K562 (cell line): Measurements from ENCODE around the gene GNPTAB. TPM values are rescaled to one million over a fixed set of nuclear protein-coding genes. Genes with fewer than 3 reads are reported as not detected.

ENCODE experiments used
- ATAC-seq: fragments of 200-7000 bp; cut with Tn5 transposase; 3 replicates; pipeline ENCODE4 v1.9.1; 2020; ENCODE audit warnings: moderate library complexity
- BruUV-seq: library from RNA; stranded (reverse); fragments of 400-500 nt; replicated peaks from 2 replicates; lab custom pipeline; 2021; lab: Mats Ljungman, UMichigan
- CTCF ChIA-PET: fragments of 300-600 bp; formaldehyde crosslinking; extraction: SDS; loops from one replicate; lab custom pipeline; 2021; ENCODE audit warnings: low intra/inter-chr PET ratio; lab: Yijun Ruan, JAX
- POLR2A ChIA-PET: fragments of 300-600, 350-650 bp; sonication (Branson Sonifier 250); formaldehyde crosslinking; extraction: SDS; loops from one replicate; lab custom pipeline; 2021; ENCODE audit warnings: antibody characterized with exemption, inconsistent platforms; lab: Yijun Ruan, JAX
- DNase-seq, 4 experiments: peaks; one replicate each; pipeline versions ENCODE4 v3.0.0 to v3.0.0-alpha.2; 2011 to 2018; ENCODE audit warnings: low spot score in 3 of 4, mixed read lengths in 3 of 4; ENCODE audit errors: extremely low read depth in 1 of 4
- FAIRE-seq: peaks from 2 replicates; lab custom pipeline; 2011; peaks lifted over from hg19 to GRCh38; lab: Jason Lieb, UNC
- H2AFZ ChIP-seq: 2 replicates; pipeline ENCODE4 v1.6.0; 2011; ENCODE audit warnings: low read depth, low read length, control low read depth, inconsistent platforms
- H3K27ac ChIP-seq: fragments of 200-600 bp; 3 replicates; pipeline ENCODE4 v1.8.0; 2011; ENCODE audit warnings: low read depth, mild to moderate bottlenecking, control low read depth, inconsistent platforms, low read length, moderate library complexity, mixed read lengths; ENCODE audit errors: extremely low read depth
- H3K27me3 ChIP-seq, 2 experiments: fragments of 300-600 bp in 1 of 2; 2 replicates in 1 of 2; 3 replicates in 1 of 2; pipeline versions ENCODE4 v1.6.0 to v1.8.0; 2011; ENCODE audit warnings: inconsistent platforms in 2 of 2, low read length in 2 of 2, mild to moderate bottlenecking in 1 of 2, mixed read lengths in 1 of 2, moderate library complexity in 1 of 2; ENCODE audit not compliant: control insufficient read depth in 2 of 2, insufficient read depth in 2 of 2
- H3K36me3 ChIP-seq: fragments of 300-600 bp; 3 replicates; pipeline ENCODE4 v1.8.0; 2011; ENCODE audit warnings: mild to moderate bottlenecking, low read length, inconsistent platforms; ENCODE audit not compliant: control insufficient read depth, insufficient read depth
- H3K4me1 ChIP-seq, 2 experiments: fragments of 200-600 bp in 1 of 2; replicated peaks in 1 of 2; 2 replicates in 1 of 2; 3 replicates in 1 of 2; pipeline versions ENCODE4 v1.5.1 to v1.8.0; 2011; ENCODE audit warnings: inconsistent platforms in 2 of 2, low read length in 2 of 2, mild to moderate bottlenecking in 1 of 2, mixed read lengths in 1 of 2, moderate library complexity in 1 of 2; ENCODE audit not compliant: control insufficient read depth in 2 of 2, insufficient read depth in 2 of 2
- H3K4me2 ChIP-seq: 2 replicates; pipeline ENCODE4 v1.6.1; 2011; ENCODE audit warnings: low read length, control low read depth, inconsistent platforms, mixed read lengths; ENCODE audit not compliant: insufficient read depth
- H3K4me3 ChIP-seq: fragments of 200-600 bp; sonication (generic), shearing (Covaris generic); 2 replicates; pipeline ENCODE4 v1.5.1; 2016; ENCODE audit warnings: control low read depth, inconsistent platforms
- H3K79me2 ChIP-seq: fragments of 200-600 bp; 3 replicates; pipeline ENCODE4 v1.8.0; 2011; ENCODE audit warnings: low read length, inconsistent platforms; ENCODE audit not compliant: control insufficient read depth, insufficient read depth
- H3K9ac ChIP-seq, 2 experiments: 2 replicates each; pipeline versions ENCODE4 v1.6.0 to v1.6.1; 2011; ENCODE audit warnings: low read depth in 2 of 2, low read length in 2 of 2, control low read depth in 1 of 2, inconsistent platforms in 1 of 2, mild to moderate bottlenecking in 1 of 2, mixed read lengths in 1 of 2; ENCODE audit not compliant: insufficient read depth in 1 of 2
- H3K9me1 ChIP-seq: one replicate; pipeline ENCODE4 v1.6.0; 2011; ENCODE audit warnings: inconsistent platforms, mild to moderate bottlenecking, low read length, moderate library complexity; ENCODE audit not compliant: control insufficient read depth, insufficient read depth
- H3K9me3 ChIP-seq: replicated peaks from 2 replicates; pipeline ENCODE4 v1.5.1; 2011; ENCODE audit warnings: low read depth, low read length, inconsistent platforms; ENCODE audit not compliant: control insufficient read depth, insufficient read depth
- H4K20me1 ChIP-seq: replicated peaks from 2 replicates; pipeline ENCODE4 v1.6.1; 2011; ENCODE audit warnings: low read length, inconsistent platforms, mixed read lengths; ENCODE audit not compliant: control insufficient read depth, insufficient read depth
- DDX20 ChIP-seq: fragments of 450-650 bp; IDR thresholded peaks from 2 replicates; pipeline ENCODE4 v1.6.1; 2016; ENCODE audit warnings: missing genetic modification characterization, low read depth, mild to moderate bottlenecking, missing compliant biosample characterization, moderate library complexity
- DPF2 ChIP-seq: fragments of 450-650 bp; IDR thresholded peaks from 2 replicates; pipeline ENCODE4 v1.6.1; 2016
- NEUROD1 ChIP-seq: fragments of 150-350 bp; IDR thresholded peaks from 2 replicates; pipeline ENCODE4 v1.6.1; 2014; ENCODE audit warnings: borderline replicate concordance, low read length, low read depth; ENCODE audit not compliant: partially characterized antibody
- NFE2L1 ChIP-seq: fragments of 450-650 bp; IDR thresholded peaks from 2 replicates; pipeline ENCODE4 v1.6.1; 2016; ENCODE audit warnings: missing genetic modification characterization, low read depth, mild to moderate bottlenecking, missing compliant biosample characterization, moderate library complexity, borderline replicate concordance
- RFX1 ChIP-seq: fragments of 450-650 bp; IDR thresholded peaks from 2 replicates; pipeline ENCODE4 v1.6.1; 2016; ENCODE audit warnings: mild to moderate bottlenecking, moderate library complexity
- SMAD3 ChIP-seq: fragments of 450-650 bp; formaldehyde crosslinking; conservative IDR thresholded peaks from 2 replicates; pipeline ENCODE4 v1.4.0; 2020; ENCODE audit warnings: mild to moderate bottlenecking
- SP2 ChIP-seq: IDR thresholded peaks from 2 replicates; pipeline ENCODE4 v1.6.1; 2011; ENCODE audit warnings: mild to moderate bottlenecking, low read depth, low read length, moderate library complexity; ENCODE audit not compliant: poor library complexity, severe bottlenecking; ENCODE audit errors: extremely low read depth
- SPI1 ChIP-seq: IDR thresholded peaks from 2 replicates; pipeline ENCODE4 v1.6.1; 2011; ENCODE audit warnings: low read depth, low read length, control low read depth, borderline replicate concordance
- ZFX ChIP-seq: sonication (generic); formaldehyde crosslinking; IDR thresholded peaks from 2 replicates; pipeline ENCODE4 v1.8.0; 2022; ENCODE audit warnings: mild to moderate bottlenecking, missing genetic modification reagents, moderate library complexity
- ZNF217 ChIP-seq: sonication (generic); formaldehyde crosslinking; IDR thresholded peaks from 2 replicates; pipeline ENCODE4 v1.8.0; 2022; ENCODE audit warnings: mild to moderate bottlenecking, missing genetic modification reagents
- ZNF232 ChIP-seq: sonication (generic); formaldehyde crosslinking; IDR thresholded peaks from 2 replicates; pipeline ENCODE4 v1.8.0; 2022; ENCODE audit warnings: mild to moderate bottlenecking, missing genetic modification reagents
- WGBS: fragments of 100-300 bp; shearing (Covaris generic); methylation state at CpG from one replicate; pipeline ENCODE4 v1.1.6; 2016; ENCODE audit warnings: low coverage, mixed read lengths; ENCODE audit not compliant: insufficient coverage; ENCODE audit errors: missing lambda C conversion rate; 5-methylcytosine and 5-hydroxymethylcytosine counted together
- in situ Hi-C: fragments of 300-500 bp; cut with MboI; formaldehyde crosslinking; loops from 4 replicates; pipeline ENCODE4 v1.15.0; 2018; ENCODE audit warnings: inconsistent platforms, mixed read lengths
- intact Hi-C: fragments of 100-400 bp; cut with micrococcal nuclease; formaldehyde crosslinking; loops from 2 replicates; pipeline ENCODE4 v1.14.2; 2022
- polyA plus RNA-seq, 8 experiments: library from polyadenylated mRNA; depleted of rRNA in 4 of 8; stranded (reverse) in 5 of 8; unstranded in 3 of 8; fragments of >200 nt; fragmentation: Nextera tagmentation in 2 of 8; fragmentation: Illumina TruSeq in 1 of 8; extraction: Ambion mirVana in 2 of 8; extraction: Trizol in 1 of 8; gene quantifications; 2 replicates each; pipeline versions ENCODE4 v1.2.1 to v1.2.3, GENCODE V29; 2011 to 2014; ENCODE audit warnings: inconsistent platforms in 1 of 8, missing spikeins in 1 of 8
- total RNA-seq, 7 experiments: library from RNA; depleted of rRNA in 6 of 7; stranded (reverse); fragments of >200 nt in 6 of 7; fragmentation: Illumina TruSeq in 2 of 7; extraction: Trizol in 2 of 7; gene quantifications; 2 replicates each; pipeline versions ENCODE4 v1.2.1 to v1.2.3, GENCODE V29; 2011 to 2021; ENCODE audit warnings: low replicate concordance in 1 of 7
- TF ChIP-seq, protein P1 (sequence below): fragments of 450-650 bp; IDR thresholded peaks from 2 replicates; pipeline ENCODE4 v1.7.1; 2018; ENCODE audit warnings: mild to moderate bottlenecking, low read depth; ENCODE audit not compliant: partially characterized antibody

The GNPTAB gene
- total and polyA plus RNA-seq, 9 of the 15 experiments (the other 6 are each of a cell fraction or from before 2014, with no cell fraction given) = 5.9 to 23.2 (median 19.3) TPM

DNA sequence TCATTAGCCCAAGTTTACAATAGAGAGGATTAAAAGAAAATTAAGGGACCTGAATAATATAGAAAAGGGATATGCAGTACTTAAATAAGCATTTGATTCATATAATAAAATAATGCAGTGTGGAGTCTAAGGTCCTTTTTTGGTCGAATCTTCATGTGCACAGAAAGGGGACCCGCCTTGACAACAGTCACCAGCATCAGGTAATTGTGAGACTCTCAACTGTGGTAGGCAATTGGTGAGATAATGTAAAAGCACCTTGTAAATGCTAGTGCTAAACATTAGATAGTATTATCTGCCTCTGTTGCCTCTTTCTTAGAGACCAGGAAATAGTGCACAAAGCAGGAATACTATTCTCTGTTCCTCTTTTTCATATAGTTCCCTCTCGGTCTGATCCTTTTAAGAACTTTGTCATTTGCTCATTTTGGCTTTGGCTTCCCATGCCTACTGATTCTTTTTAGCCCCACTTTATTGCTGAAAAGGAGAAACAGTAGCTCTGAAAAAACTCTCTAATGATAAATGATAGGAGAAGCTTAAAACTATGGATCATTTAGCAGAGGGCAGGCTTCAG is 115.8 kb downstream of the GNPTAB start:
- peaks cover 3 to 14% of the 10 kb centered on the region in 2 experiments; a peak in 3 of 5 replicates for H3K4me1 ChIP-seq
- no peaks in the 10 kb centered on the region for H3K27me3 ChIP-seq
- intact Hi-C loops = loop anchor here (5.0 kb wide), 1 partner anchor 43 kb away; no protein-coding TSS in a partner anchor
- H4K20me1 ChIP-seq = no peaks in the 10 kb centered on the region; the same call in 1 of the 2 replicates
- no peak overlapping the region for H3K27ac ChIP-seq
- DNase-seq (no peak), FAIRE-seq (peak; percentile 26)
- BruUV-seq = no TSS peak
- H3K4me3 ChIP-seq = no peak overlapping the region
- H2AFZ ChIP-seq = no peak overlapping the region
- H3K4me2 ChIP-seq = no peak overlapping the region; the same call in 1 of the 2 replicates
- TF ChIP-seq SPI1 = peak; percentile 64; the same call in 1 of the 2 replicates
- TF ChIP-seq SMAD3 = no peak
- TF ChIP-seq, all 486 proteins: peak for 1
- Histone ChIP-seq H3K9ac (no peak overlapping the region), H3K79me2 (peaks cover 68% of the 10 kb centered on the region), H3K36me3 (peaks cover 53% of the 10 kb centered on the region), H3K9me3 (no peaks in the 10 kb centered on the region), H3K9me1 (no peaks in the 10 kb centered on the region)
- POLR2A ChIA-PET = interaction anchor here (0.7 to 1.2 kb wide), 2 partner anchors 15 kb away, joined by 3 read pairs; no protein-coding TSS in a partner anchor
- in situ Hi-C loops = no loop called here
- WGBS = 73% methylated on average over 3 of the region's 3 CpGs
- no peak for ATAC-seq
- CTCF ChIA-PET = no interaction called here

DNA sequence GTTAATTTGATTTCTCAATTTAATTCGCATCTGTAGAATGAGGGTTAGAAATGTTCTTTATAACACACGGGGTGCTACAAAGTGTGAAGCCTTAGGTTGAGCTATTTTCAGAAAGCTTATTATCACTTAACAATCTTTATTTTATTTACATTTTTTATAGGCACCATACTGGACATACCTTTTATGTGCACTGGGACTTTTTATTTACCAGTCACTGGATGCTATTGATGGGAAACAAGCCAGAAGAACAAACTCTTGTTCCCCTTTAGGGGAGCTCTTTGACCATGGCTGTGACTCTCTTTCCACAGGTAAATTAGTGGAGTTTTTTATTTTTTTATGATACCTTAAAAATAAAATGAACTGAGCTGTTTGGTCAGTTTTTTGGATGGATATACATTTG is 116.8 kb downstream of the GNPTAB start:
- Histone ChIP-seq H3K9me1 (no peaks in the 10 kb centered on the region), H2AFZ (no peak overlapping the region), H3K4me3 (no peak overlapping the region), H3K4me1 (peaks cover 3 to 14% of the 10 kb centered on the region in 2 experiments; a peak in 3 of 5 replicates), H3K9ac (no peak overlapping the region), H3K36me3 (peaks cover 49% of the 10 kb centered on the region), H4K20me1 (no peaks in the 10 kb centered on the region; the same call in 1 of the 2 replicates), H3K27ac (no peak overlapping the region), H3K27me3 (no peaks in the 10 kb centered on the region), H3K9me3 (no peaks in the 10 kb centered on the region), H3K79me2 (peaks cover 79% of the 10 kb centered on the region), H3K4me2 (no peak overlapping the region)
- FAIRE-seq = no peak
- in situ Hi-C loops = no loop called here
- intact Hi-C loops = loop anchor here (5.0 kb wide), 1 partner anchor 42 kb away; no protein-coding TSS in a partner anchor
- no TSS peak for BruUV-seq
- ChIA-PET POLR2A (no interaction called here), CTCF (no interaction called here)
- WGBS = 86% methylated on average over 2 of the region's 2 CpGs
- no peak for ATAC-seq
- DNase-seq = no peak
- TF ChIP-seq NEUROD1 = no peak
- no peak for TF ChIP-seq NFE2L1 (tag)
- no peak for TF ChIP-seq ZNF217 (CRISPR knock-in tag)
- no peak for TF ChIP-seq RFX1
- TF ChIP-seq SP2 = no peak
- no peak for TF ChIP-seq ZNF232 (CRISPR knock-in tag)
- TF ChIP-seq, protein P1, sequence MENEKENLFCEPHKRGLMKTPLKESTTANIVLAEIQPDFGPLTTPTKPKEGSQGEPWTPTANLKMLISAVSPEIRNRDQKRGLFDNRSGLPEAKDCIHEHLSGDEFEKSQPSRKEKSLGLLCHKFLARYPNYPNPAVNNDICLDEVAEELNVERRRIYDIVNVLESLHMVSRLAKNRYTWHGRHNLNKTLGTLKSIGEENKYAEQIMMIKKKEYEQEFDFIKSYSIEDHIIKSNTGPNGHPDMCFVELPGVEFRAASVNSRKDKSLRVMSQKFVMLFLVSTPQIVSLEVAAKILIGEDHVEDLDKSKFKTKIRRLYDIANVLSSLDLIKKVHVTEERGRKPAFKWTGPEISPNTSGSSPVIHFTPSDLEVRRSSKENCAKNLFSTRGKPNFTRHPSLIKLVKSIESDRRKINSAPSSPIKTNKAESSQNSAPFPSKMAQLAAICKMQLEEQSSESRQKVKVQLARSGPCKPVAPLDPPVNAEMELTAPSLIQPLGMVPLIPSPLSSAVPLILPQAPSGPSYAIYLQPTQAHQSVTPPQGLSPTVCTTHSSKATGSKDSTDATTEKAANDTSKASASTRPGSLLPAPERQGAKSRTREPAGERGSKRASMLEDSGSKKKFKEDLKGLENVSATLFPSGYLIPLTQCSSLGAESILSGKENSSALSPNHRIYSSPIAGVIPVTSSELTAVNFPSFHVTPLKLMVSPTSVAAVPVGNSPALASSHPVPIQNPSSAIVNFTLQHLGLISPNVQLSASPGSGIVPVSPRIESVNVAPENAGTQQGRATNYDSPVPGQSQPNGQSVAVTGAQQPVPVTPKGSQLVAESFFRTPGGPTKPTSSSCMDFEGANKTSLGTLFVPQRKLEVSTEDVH = no peak
- no peak for TF ChIP-seq ZFX (CRISPR knock-in tag)
- no peak for TF ChIP-seq DPF2
- no peak for TF ChIP-seq DDX20 (tag)
